NCI-H187 treated with DMSO at 0.1 percent for 48 hours (cell line): ENCODE data around the gene LDLRAD3.
A peak's percentile ranks its signal among the peaks of the same experiment; 100 is the strongest.

Source experiments
- DNase-seq: peaks from one replicate; lab custom pipeline; 2025; lab: John Stamatoyannopoulos, UW

The LDLRAD3 gene

DNA sequence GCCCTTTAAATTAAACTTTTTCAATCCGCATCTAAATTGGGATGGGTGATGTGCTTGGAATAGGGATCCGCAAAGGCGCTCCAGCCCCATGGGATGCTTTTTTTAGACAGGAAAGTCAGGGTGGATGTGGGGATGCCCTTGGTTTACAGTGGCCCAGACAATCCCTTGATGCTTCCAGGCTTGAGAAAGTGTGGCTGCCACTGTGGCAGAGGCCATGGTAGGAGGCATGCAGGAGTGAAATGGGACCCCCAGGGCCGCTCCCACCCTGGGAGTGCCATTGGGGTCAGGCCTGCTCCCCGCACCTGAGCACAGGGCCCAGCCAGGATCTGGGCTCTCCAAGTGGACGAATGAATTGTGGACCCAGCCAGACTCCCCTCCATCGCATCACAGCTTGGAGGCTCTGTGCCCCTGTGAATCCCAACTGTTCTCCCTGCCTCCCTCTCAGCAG is 269.6 kb downstream of the LDLRAD3 start:
- DNase-seq, result no peak

DNA sequence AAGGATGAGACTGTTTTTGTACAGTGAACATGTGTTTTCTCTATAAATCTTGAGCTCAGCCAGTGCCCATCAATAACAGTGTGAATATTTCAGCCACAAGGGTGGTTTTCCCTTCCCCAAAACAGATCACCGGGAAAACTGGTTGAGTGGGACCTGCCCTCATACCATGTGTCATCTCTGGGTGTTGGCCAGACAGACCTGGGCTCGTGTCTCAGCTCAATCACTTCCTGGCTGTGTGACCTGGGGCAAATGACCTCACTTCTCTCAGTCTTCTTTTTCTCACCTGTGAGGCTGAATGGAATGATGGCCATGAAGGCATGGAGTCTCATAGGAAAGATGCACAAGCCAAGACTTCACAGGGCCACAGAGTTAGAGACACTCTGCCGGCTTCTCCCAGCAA is 270.6 kb downstream of the LDLRAD3 start:
- DNase-seq, result no peak

DNA sequence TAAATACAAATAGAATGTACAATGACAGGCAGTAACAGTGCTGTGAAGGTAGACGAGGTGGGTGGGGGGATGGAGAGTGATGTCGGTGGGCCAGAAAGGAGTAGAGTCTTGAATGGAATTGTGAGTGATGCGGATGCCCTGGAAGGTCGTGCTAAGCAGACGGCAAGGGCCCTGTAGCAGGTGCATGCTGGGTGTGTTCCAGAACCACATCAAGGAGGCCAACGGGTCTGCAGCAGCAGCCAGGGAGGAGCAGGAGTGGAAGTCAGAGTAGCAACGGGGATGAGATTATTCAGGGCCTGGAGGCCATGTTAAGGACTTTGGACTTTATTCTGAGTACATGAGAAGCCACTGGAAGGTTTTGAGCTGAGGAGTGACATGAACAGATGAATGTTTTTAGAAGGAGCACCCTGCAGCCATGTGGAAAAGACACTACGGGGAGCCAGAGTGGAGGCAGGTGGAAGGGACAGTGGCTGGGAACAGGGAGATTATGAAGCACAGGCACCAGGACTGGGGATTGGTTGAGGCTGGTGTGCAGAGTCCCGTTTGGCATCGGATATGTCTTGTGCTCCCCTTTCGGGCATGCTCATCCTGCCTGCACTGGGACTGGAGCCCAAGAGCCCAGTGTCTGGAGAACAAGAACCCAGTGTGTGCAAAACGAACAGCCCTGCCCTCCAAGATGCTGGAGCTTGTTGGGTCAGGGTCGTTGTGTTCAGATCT is 271.3 kb downstream of the LDLRAD3 start:
- no peak for DNase-seq

DNA sequence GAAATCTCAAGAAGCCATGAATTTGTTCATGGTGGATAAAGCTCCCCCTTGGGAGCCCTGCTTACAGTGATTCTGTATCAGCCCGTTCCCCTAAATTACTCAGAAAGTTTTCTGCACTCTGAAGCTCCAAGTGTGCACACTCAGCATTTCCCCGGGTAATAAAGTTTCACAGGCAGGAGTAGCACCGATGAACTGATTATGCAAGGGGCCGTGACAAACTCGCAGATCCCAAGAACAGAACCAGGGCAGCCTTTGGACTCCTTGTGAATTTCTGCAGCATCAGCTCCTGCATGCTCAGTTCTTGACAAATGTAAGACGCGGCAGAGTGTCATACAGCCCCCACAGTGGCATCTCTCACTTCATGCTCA is 271.8 kb downstream of the LDLRAD3 start:
- DNase-seq, result no peak

DNA sequence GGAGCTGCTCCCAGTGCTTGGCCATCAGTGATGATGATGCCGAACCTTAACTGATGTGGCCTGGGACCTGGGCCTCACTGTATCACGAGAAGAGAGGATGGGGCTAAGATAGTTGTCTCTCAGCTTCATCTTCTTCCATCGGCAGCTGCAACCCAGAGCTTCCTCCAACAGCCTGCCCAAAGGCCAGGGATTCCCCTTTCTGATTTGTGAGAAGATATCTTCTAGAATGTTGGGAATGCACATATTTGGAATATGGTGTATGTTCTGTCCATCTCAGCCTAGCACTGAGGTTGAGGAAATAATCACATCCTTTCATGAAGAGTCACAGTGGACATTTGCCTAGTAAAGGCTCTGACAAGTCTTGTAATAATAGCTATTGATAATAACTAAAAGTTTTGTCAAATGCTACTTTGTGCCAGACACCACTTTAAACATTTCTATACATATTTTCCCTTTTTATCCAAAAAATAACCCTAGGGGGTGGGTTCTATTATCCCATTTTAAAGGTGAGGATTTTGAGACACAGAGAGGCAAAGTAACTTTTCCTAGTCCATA is 272.3 kb downstream of the LDLRAD3 start:
- no peak for DNase-seq

DNA sequence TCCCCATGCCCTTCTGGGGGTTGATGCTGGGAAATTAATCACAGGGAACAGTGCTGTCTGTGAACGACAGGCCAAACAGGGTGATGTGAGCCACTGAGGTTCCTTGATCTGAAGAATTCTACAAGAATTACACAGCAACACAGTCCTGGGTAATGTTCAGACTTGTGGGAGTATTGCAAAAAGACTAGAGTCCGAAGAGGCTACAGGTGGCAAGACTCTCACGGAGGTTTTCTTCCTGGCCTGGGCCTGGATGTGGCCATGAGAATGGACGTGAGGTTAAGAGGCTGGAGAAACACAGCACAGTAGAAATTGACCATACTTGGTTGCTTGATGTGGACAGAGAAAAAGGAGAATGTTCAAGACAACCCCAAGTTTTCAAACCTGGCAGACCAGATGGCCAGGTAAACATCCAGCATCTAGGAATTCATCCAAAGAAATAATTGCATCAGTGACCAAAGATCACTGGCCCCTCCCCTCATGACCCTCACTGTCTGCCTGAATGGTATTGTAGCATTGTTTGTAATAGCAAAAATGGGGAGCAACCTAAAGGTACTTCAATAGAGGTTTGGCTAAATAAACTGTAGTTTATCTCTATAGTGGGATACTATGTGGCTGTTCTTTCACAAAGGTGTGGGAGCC is 274.5 kb downstream of the LDLRAD3 start:
- no peak for DNase-seq

DNA sequence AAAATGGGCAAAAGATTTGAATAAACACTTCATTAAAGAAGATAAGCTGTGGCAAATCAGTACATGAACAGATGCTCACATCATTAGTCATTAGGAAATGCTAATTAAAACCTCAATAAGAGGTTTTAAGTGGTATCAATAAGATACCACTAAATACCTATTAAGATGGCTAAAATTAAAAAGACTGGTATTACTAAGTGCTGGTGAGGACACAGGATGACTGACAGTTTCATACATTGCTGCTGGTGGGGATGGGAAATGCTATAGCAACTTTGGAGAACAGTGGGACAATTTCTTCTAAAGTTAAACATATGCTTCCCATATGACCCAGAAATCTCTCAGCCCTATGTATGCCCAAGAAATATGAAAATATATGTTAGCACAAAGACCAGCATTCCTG is 276.1 kb downstream of the LDLRAD3 start:
- DNase-seq, result no peak

DNA sequence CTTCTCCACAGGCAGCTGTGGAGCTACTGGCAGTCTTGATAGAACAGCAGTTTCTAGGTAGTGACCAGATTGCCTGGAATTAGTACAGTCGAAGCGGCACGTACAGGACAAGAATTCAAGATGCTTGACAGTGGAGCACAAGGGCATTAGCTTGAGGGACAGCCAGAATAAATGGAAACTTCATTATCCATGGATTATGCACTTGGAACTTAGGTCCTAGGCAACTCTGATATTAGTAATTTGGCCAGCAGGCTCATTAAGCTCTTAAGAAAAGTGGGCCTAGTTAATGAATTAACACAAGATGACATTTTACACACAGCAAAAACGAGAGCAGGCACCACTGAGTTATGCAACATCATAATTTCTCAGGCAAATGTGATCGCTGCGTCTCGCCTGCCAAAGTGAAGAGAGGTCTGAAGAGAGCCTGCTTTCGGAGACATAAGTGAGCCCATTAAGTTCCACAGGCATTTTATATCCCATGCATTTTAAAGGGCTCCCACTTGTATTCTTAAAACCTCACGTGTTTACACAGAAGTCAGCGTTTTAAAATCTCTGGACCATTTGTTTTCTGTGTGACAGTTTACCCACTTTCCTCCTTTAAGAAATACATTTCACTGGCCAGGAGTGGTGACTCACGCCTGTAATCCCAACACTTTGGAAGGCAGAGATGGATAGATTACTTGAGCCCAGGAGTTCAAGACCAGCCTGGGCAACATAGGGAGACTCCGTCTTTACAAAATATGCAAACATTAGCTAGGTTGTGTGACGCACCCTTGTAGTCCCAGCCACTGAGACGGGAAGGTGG is 279.2 kb downstream of the LDLRAD3 start:
- peak; percentile 82 for DNase-seq

DNA sequence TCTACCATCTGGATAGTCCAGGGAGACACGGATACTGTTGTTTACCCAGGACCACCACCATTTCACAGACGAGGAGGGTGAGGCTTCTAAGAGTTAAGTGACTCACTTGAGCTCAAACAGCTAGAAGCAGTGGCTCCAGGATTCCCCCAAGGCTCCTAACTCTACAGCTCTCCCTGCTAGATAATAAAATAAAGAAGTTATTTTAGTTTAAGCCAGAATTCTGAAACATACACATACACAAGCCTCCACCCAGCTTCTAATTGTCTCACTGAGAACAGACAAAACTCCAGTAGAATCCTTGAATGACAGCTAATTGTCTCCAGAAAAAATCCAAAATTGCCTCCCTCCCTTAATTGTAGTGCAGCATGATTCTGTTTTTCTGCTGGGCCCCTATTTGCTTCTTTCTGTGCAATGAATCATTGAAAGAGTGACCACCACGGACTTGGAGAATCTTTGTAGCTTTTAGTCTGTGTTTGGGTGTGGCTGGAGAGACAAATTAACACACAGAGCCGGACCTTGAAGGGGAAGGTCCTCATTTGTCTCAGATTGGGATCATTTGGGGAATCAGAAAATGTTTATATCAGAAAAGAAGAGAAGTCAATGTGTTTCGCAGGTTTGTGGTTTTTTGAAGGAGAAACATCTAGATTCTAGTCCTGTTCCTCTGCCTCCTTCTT is 280.5 kb downstream of the LDLRAD3 start:
- no peak for DNase-seq

DNA sequence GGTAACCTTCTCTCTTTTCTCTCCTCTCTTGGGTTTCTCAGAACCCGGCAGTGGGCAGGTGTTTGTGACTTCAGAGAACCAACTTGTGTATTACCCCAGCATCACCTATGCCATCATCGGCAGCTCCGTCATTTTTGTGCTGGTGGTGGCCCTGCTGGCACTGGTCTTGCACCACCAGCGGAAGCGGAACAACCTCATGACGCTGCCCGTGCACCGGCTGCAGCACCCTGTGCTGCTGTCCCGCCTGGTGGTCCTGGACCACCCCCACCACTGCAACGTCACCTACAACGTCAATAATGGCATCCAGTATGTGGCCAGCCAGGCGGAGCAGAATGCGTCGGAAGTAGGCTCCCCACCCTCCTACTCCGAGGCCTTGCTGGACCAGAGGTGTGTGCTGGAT is 283.2 kb downstream of the LDLRAD3 start:
- no peak for DNase-seq

DNA sequence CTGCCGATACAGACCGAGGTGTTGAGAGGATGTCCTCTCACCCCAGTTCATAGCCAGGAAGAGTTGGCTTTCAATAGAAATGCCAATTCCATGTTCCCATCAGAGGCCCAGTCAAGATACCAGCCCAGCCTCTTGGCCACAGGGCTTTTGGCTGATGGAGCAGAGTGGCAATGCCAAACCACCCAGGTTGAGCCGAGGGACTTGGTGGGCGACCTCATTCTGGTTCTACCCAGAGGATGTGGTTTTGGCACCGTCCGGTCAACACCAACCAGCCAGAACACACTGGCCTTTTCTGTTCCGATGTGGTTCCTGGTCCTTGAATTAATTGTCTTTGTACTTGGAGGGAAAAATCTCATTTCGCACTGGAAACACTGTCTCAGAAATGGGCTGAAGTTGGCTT is 284.8 kb downstream of the LDLRAD3 start:
- no peak for DNase-seq

DNA sequence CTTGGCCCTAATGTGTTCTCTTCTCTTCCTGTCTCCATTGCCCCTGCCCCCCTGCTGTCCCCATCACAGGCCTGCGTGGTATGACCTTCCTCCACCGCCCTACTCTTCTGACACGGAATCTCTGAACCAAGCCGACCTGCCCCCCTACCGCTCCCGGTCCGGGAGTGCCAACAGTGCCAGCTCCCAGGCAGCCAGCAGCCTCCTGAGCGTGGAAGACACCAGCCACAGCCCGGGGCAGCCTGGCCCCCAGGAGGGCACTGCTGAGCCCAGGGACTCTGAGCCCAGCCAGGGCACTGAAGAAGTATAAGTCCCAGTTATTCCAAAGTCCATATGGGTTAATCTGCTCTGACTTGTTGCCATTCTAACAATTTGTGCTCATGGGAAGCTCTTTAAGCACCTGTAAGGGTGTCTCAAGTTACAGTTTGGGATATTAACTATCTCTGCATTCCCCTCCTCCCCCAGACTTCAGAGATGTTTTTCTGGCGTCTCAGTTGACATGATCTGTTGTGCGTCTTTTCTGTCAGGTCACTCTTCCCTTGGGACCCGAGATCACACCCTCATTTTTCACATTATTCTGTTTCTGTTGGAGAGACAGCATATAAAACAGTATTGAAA is 285.3 kb downstream of the LDLRAD3 start:
- no peak for DNase-seq

DNA sequence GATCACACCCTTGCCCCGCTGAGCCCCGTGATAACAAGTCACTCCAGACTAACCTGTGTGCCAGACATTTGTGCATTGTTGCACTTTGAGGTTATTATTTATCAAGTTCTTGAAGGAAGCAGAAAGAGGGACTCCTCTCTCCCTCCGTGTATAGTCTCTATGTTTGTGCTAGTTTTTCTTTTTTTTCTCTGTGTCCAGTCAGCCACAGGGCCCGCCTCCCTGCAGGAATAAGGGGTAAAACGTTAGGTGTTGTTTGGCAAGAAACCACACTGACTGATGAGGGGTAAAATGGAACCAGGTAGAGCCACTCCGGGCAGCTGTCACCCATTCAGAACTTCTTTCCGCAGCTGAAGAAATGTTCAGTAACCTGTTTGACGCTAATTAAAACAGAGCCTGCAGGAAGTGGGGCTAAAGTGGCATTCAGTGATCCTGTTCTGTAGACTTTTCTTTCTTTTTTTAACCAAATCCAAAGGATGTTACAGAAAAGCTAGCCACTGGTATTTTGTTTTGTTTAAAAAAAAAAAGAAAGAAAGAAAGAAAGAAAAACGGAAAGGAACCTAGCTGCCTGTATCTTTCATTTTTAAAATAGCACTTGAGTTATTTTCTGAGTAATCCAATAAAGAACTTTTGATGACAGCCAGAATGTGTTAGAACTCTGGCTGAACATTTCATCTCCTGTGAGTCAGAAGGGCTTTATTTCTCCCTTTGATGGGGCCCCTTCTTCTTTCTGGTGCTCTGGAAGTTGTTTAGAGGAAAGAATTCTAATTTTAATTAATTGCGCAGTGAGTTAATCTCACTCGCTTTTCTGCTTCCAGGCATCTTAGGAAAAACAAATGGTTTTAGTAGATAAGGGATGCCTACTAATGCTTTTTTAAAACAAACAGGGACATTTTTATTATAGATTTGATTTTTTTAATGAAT is 287.2 kb downstream of the LDLRAD3 start:
- DNase-seq, result no peak

DNA sequence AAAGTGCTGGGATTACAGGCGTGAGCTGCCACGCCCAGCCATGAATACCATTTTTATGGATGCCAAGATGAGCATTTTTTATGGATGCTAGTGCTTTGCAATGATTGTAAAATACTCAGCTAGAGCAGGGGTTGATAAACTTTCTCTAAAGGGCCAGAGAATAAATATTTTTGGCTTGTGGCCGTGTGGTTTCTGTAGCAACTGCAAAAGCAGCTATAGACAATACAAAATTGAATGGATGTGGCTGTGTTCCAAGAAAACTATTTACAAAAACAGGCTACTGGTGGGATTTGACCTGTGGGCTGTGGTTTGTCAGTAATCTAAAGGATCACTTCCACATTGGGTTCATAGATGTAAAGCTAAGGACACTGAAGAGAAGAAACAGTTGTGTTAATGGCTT is 289.3 kb downstream of the LDLRAD3 start:
- no peak for DNase-seq

DNA sequence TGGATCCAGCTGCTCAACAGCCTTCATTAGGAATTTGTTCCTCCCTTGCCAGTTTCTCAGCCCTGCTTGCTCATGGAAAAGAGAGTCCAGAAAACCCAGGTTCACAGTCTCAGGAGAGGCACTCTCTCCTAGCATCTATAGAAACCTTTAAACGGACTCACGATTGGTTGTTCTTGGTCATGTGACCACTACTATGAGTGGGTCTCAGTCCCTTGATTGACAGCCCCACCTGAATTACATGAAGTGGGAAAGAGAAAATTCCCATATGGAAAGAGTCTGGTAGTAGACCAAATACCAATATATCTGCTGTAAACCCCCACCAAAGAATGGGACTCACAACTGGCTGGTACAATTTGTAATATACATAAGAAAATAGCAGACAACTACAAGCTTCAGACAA is 291.0 kb downstream of the LDLRAD3 start:
- no peak for DNase-seq

DNA sequence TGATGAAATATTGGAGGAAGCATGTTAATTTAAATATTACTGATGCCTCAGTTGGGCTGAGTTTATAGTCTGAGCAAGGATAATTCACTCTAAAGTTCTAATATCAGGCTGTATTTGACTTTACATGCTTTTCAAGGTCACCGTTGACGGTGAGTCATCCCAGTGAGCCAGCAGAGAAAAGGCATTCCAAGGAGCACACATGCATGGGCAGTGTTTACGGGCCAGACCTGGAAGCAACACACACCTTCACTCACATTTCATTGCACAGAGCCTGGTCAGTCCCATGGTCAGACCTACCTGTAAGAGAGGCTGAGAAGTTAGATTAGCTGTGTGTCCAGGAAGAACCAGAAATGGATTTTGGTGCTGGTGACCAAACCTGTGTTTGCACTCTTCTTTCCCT is 291.9 kb downstream of the LDLRAD3 start:
- no peak for DNase-seq

DNA sequence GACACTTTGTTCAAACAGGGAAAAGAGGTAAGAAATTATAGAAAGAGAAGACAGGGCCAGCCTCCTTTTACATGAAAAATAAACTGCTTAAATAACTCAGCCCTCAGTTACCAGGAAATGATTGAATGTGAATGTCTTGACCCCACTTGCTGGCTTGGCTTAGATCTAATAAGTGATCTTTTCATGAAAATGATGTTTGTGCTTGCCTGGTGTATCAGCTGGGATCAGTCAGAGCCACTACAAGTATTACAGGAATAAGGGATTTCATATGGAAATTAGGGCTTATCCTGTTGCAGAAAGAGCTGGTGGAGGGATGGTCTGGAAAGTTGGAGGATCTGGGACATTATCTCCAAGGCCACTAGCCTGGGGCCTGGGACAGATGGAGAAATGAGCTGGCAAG is 293.5 kb downstream of the LDLRAD3 start:
- no peak for DNase-seq

DNA sequence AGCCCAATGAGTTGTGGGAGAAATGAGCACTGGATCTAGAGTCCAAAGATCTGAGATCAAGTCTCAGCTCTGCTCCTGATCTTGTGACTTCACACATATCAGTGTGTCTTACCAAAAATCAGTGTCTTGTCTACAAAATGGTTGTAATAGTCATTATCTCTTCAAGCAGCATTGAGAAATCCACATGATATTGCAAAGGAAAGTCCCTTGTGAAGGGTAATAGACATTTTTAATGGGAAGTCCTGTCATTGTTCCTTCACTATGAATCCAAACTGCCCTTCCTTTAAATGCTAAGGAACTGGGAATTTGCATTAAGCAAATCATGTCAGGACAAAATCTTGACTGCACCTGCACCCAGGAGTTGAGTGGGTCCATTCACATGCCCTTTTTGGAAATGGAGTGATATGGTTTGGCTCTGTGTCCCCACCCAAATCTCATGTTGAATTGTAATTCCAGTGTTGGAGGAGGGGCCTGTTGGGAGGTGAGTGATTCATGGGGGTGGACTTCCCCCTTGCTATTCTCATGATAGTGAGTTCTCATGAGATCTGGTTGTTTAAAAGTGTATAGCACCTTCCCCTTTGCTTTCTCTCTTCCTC is 294.3 kb downstream of the LDLRAD3 start:
- no peak for DNase-seq

DNA sequence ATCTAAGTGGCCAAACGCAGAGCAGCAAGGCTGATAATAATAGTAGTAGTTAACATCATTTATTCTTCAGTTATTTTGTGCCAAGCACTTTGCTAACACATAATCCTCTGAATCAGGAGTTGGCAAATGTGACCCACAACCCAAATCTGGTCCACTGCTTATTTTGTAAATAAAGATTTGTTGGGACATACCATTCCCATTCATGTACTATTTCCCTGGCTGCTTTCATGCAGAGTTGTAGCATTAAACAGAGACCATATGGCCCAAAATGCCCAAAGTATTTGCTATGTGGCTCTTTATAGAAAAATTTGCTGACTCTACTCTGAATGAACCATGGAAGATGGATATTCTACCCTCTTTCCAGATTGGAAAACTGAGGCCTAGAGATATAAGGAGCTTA is 295.0 kb downstream of the LDLRAD3 start:
- no peak for DNase-seq

DNA sequence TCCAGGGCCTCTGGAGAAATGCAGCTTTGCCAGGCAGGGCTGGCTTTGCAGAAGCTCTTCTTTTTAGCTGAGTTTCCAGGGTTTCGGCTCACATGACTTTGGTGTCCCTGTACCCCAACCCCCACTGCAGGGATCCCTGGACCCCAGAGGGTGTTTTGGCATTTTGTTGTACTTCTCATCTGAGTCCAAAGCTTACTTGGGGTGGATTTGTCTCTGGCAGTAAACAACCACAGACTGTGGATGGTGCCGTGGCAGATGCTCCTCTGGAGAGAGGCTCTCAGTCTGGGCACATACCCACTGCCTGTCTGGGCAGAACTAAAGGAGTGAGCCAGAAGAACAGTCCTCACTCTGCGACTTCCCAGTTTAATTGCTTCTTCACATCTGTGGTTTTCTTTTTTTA is 295.8 kb downstream of the LDLRAD3 start:
- DNase-seq, result no peak
